Vagina (tissue), 2 donors: ENCODE measurements around the gene CEP85L. TPM values are rescaled to one million over a fixed set of nuclear protein-coding genes. Genes with fewer than 3 reads are reported as not detected.

Experiments
- DNase-seq, 2 donors: peaks; one replicate each; pipeline ENCODE4 v3.0.0-alpha.2; 2017; ENCODE audit errors: extremely low spot score in 2 of 2
- H3K27ac ChIP-seq: fragments of 200-600 bp; sonication (generic); one replicate; pipeline ENCODE4 v1.5.1; 2019
- H3K27me3 ChIP-seq: fragments of 200-600 bp; sonication (generic); one replicate; pipeline ENCODE4 v1.5.1; 2019
- H3K36me3 ChIP-seq, 2 donors: fragments of 200-600 bp; sonication (generic); one replicate each; pipeline ENCODE4 v1.5.1; 2017 to 2019
- H3K4me1 ChIP-seq: fragments of 200-600 bp; sonication (generic); one replicate; pipeline ENCODE4 v1.5.1; 2019
- H3K4me3 ChIP-seq, 2 donors: fragments of 200-600 bp; sonication (generic); 1 replicate in 1 of 2; 2 replicates in 1 of 2; pipeline ENCODE4 v1.5.1; 2016 to 2019
- H3K9me3 ChIP-seq: fragments of 200-600 bp; sonication (generic); one replicate; pipeline ENCODE4 v1.5.1; 2019
- POLR2A ChIP-seq, 2 donors: fragments of 450-650 bp; IDR thresholded peaks; one replicate each; pipeline ENCODE4 v1.6.1; 2017; ENCODE audit warnings: antibody characterized with exemption in 2 of 2, mild to moderate bottlenecking in 2 of 2, moderate library complexity in 2 of 2
- POLR2AphosphoS5 ChIP-seq, 2 donors: sonication (generic); formaldehyde crosslinking; IDR thresholded peaks; one replicate each; pipeline ENCODE4 v1.9.0; 2017; ENCODE audit warnings: antibody characterized with exemption in 2 of 2, mild to moderate bottlenecking in 2 of 2, low read depth in 1 of 2; ENCODE audit not compliant: insufficient read depth in 1 of 2
- intact Hi-C: fragments of 100-400 bp; cut with DNase I; formaldehyde crosslinking; loops from one replicate; pipeline ENCODE4 v1.15.1; 2023
- total RNA-seq: library from RNA; depleted of rRNA; stranded (reverse); fragments of >200 nt; gene quantifications from one replicate; pipeline ENCODE4 v1.2.3, GENCODE V29; 2016
- TF ChIP-seq, protein P1 (sequence below), 3 experiments: fragments of 450-650 bp in 2 of 3; fragments of 200-600 bp in 1 of 3; sonication (generic) in 1 of 3; IDR thresholded peaks; one replicate each; pipeline ENCODE4 v1.5.1; 2017 to 2019; ENCODE audit warnings: antibody characterized with exemption in 3 of 3, mild to moderate bottlenecking in 2 of 3, moderate library complexity in 2 of 3

The CEP85L gene
- total RNA-seq, 1 donor from 2014 or later, result 11.8 TPM

DNA sequence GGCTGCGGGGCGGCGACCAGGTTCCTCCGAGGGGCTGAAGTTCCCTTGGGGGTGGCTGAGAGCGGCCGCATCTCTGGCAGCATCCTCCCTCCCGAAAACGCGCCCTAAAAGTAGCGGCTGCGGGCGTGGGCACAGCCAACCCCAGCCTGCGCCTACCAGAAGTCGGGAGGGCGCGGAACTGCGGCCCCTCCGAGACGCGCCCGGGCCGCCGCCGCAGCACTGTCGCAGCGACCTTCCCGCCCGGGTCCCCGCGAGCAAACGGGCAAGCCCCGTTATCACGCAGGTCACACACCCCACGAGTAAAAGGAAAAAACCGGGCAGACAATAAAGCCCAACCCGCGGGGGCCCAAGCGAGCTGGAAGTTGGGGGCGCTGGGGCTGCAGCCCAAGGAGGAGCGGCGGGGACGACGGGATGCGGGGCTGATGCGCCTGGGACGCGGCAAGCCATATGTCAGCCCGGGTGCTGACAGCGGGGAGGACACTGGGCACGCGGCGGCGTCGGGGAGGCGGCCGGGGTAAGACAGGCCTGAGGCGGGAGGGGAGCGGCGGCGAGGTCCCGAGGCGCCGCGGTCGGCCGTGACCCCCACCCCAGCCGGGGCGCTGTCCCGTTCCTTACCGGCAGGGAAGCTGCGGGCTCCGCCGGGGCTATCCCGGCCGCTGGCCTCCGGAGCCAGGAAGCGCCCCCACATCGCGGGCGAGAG, 659 bp downstream of the CEP85L start:
- H3K9me3 ChIP-seq, result no peaks in the 10 kb centered on the region
- DNase-seq, result no peak
- peak overlapping the region; percentile 96 for H3K27ac ChIP-seq
- TF ChIP-seq, protein P1, sequence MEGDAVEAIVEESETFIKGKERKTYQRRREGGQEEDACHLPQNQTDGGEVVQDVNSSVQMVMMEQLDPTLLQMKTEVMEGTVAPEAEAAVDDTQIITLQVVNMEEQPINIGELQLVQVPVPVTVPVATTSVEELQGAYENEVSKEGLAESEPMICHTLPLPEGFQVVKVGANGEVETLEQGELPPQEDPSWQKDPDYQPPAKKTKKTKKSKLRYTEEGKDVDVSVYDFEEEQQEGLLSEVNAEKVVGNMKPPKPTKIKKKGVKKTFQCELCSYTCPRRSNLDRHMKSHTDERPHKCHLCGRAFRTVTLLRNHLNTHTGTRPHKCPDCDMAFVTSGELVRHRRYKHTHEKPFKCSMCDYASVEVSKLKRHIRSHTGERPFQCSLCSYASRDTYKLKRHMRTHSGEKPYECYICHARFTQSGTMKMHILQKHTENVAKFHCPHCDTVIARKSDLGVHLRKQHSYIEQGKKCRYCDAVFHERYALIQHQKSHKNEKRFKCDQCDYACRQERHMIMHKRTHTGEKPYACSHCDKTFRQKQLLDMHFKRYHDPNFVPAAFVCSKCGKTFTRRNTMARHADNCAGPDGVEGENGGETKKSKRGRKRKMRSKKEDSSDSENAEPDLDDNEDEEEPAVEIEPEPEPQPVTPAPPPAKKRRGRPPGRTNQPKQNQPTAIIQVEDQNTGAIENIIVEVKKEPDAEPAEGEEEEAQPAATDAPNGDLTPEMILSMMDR (IDR thresholded peaks at IDR 0.05), result no peak
- TF ChIP-seq POLR2AphosphoS5 (IDR thresholded peaks at IDR 0.05; ENCODE audit: insufficient read depth in 1 of 2, low read depth in 1 of 2), result peak in 1 of 2 donors; percentile 67
- peak in 1 of 2 donors; percentile 15 for TF ChIP-seq POLR2A (IDR thresholded peaks at IDR 0.05)
- intact Hi-C loops, result no loop called here
- peak overlapping the region; percentile 85 to 99 for H3K4me3 ChIP-seq
- peaks cover 21% of the 10 kb centered on the region for H3K4me1 ChIP-seq
- no peaks in the 10 kb centered on the region for H3K36me3 ChIP-seq
- no peaks in the 10 kb centered on the region for H3K27me3 ChIP-seq

- no peak for DNase-seq
- intact Hi-C loops, result no loop called here
- H3K9me3 ChIP-seq, result no peaks in the 10 kb centered on the region
- TF ChIP-seq POLR2A (IDR thresholded peaks at IDR 0.05), result no peak
- TF ChIP-seq, protein P1 (IDR thresholded peaks at IDR 0.05), result no peak
- no peak for TF ChIP-seq POLR2AphosphoS5 (IDR thresholded peaks at IDR 0.05; ENCODE audit: insufficient read depth in 1 of 2, low read depth in 1 of 2)
- H3K36me3 ChIP-seq, result no peaks in the 10 kb centered on the region
- H3K4me1 ChIP-seq, result peaks cover 27% of the 10 kb centered on the region
- peak overlapping the region; percentile 85 to 99 for H3K4me3 ChIP-seq
- H3K27ac ChIP-seq, result peak overlapping the region; percentile 96
- no peaks in the 10 kb centered on the region for H3K27me3 ChIP-seq
These were observed 1.3 kb downstream of the CEP85L start for GRCh38 chr6:118649918-118650581.

GRCh38 chr6:118648866-118649554, 2.4 kb downstream of the CEP85L start:
- Histone ChIP-seq H3K4me3 (peak overlapping the region in 1 of 2 donors; percentile 85), H3K4me1 (peaks cover 34% of the 10 kb centered on the region), H3K27ac (no peak overlapping the region), H3K27me3 (no peaks in the 10 kb centered on the region), H3K36me3 (no peaks in the 10 kb centered on the region), H3K9me3 (no peaks in the 10 kb centered on the region)
- no peak for DNase-seq
- TF ChIP-seq POLR2AphosphoS5 (IDR thresholded peaks at IDR 0.05; ENCODE audit: insufficient read depth in 1 of 2, low read depth in 1 of 2), result no peak
- no peak for TF ChIP-seq POLR2A (IDR thresholded peaks at IDR 0.05)
- TF ChIP-seq, protein P1 (IDR thresholded peaks at IDR 0.05), result no peak
- intact Hi-C loops, result no loop called here

DNA sequence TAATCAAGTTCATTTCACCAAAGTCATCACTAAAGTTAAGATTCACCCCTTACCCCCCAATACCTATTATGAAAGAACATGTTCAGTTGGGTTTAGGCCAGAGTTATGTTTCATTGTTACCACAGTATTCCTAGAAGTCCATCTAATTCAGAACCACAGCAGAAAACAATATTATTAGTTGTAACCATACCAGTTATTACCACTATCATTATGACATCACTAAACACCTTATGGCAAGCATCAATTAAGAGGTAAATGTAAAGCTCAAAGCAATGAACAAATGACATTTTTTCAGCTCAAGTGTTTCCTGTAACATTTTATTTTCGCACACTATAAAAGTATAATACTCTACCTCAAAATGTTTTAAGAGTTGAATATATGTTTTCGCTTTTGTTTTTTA, 4.4 kb downstream of the CEP85L start:
- H3K4me3 ChIP-seq, result no peak overlapping the region
- peaks cover 38% of the 10 kb centered on the region for H3K4me1 ChIP-seq
- H3K27me3 ChIP-seq, result no peaks in the 10 kb centered on the region
- H3K9me3 ChIP-seq, result no peaks in the 10 kb centered on the region
- intact Hi-C loops, result no loop called here
- TF ChIP-seq, protein P1 (IDR thresholded peaks at IDR 0.05), result no peak
- no peak for TF ChIP-seq POLR2AphosphoS5 (IDR thresholded peaks at IDR 0.05; ENCODE audit: insufficient read depth in 1 of 2, low read depth in 1 of 2)
- no peak overlapping the region for H3K27ac ChIP-seq
- no peak for DNase-seq
- H3K36me3 ChIP-seq, result no peaks in the 10 kb centered on the region
